ENCODE measurements around the gene CD86.

The CD86 gene

GRCh38 chr3:122060040-122060698 lies 5.0 kb downstream of the CD86 start:
- no peak for DNase-seq

GRCh38 chr3:122063908-122064307 lies 8.7 kb downstream of the CD86 start:
- no peak for DNase-seq

GRCh38 chr3:122064326-122064725 lies 9.2 kb downstream of the CD86 start:
- DNase-seq, result no peak

- DNase-seq, result no peak
Observed at GRCh38 chr3:122066331-122067213, 11.4 kb downstream of the CD86 start.

GRCh38 chr3:122067214-122067550 lies 12.0 kb downstream of the CD86 start:
- no peak for DNase-seq

GRCh38 chr3:122067588-122068240 lies 12.6 kb downstream of the CD86 start:
- DNase-seq, result no peak

- DNase-seq, result no peak
Observed at GRCh38 chr3:122074621-122075265, 19.6 kb downstream of the CD86 start.

GRCh38 chr3:122076491-122077292 lies 21.5 kb downstream of the CD86 start:
- no peak for DNase-seq

GRCh38 chr3:122077293-122078234 lies 22.4 kb downstream of the CD86 start:
- no peak for DNase-seq

- no peak for DNase-seq
Observed at GRCh38 chr3:122078235-122078935, 23.2 kb downstream of the CD86 start.

GRCh38 chr3:122079524-122080206 lies 24.5 kb downstream of the CD86 start:
- DNase-seq, result no peak

- DNase-seq, result no peak
Observed at GRCh38 chr3:122080207-122080587, 25.0 kb downstream of the CD86 start.

- no peak for DNase-seq
Observed at GRCh38 chr3:122081543-122082247, 26.5 kb downstream of the CD86 start.

GRCh38 chr3:122082357-122082756 lies 27.2 kb downstream of the CD86 start:
- no peak for DNase-seq

- no peak for DNase-seq
Observed at GRCh38 chr3:122084799-122085198, 29.6 kb downstream of the CD86 start.

- DNase-seq, result no peak
Observed at GRCh38 chr3:122085673-122086072, 30.5 kb downstream of the CD86 start.

- DNase-seq, result no peak
Observed at GRCh38 chr3:122088531-122088930, 33.4 kb downstream of the CD86 start.

GRCh38 chr3:122091602-122092295 lies 36.6 kb downstream of the CD86 start:
- no peak for DNase-seq

All from NCI-H2171 treated with DMSO at 0.1 percent for 48 hours (cell line).